Neural cell (in vitro differentiated cells): Measurements from ENCODE around the gene NTN3.

Experiments used
- EP300 ChIP-seq: fragments of 450-650 bp; conservative IDR thresholded peaks from 2 replicates; pipeline ENCODE4 v1.6.1; 2014; ENCODE audit warnings: antibody characterized with exemption, mild to moderate bottlenecking, moderate library complexity; ENCODE audit not compliant: poor library complexity, severe bottlenecking
- EZH2 ChIP-seq: fragments of 200-600, 300-800 bp; shearing (Covaris generic), sonication (generic); IDR thresholded peaks from 2 replicates; pipeline ENCODE4 v1.6.1; 2014; ENCODE audit warnings: antibody characterized with exemption, low read length, borderline replicate concordance, mild to moderate bottlenecking; ENCODE audit not compliant: insufficient read depth, poor library complexity, severe bottlenecking
- POLR2AphosphoS5 ChIP-seq: IDR thresholded peaks from 2 replicates; pipeline ENCODE4 v1.6.1; 2012
- TF ChIP-seq, protein P1 (sequence below): fragments of 450-650 bp; IDR thresholded peaks from 2 replicates; pipeline ENCODE4 v1.5.1; 2014; ENCODE audit warnings: antibody characterized with exemption, mild to moderate bottlenecking, moderate library complexity; ENCODE audit not compliant: poor library complexity, severe bottlenecking
- TF ChIP-seq, protein P2 (sequence below): IDR thresholded peaks from 2 replicates; pipeline ENCODE4 v1.6.1; 2012; ENCODE audit warnings: borderline replicate concordance

DNA sequence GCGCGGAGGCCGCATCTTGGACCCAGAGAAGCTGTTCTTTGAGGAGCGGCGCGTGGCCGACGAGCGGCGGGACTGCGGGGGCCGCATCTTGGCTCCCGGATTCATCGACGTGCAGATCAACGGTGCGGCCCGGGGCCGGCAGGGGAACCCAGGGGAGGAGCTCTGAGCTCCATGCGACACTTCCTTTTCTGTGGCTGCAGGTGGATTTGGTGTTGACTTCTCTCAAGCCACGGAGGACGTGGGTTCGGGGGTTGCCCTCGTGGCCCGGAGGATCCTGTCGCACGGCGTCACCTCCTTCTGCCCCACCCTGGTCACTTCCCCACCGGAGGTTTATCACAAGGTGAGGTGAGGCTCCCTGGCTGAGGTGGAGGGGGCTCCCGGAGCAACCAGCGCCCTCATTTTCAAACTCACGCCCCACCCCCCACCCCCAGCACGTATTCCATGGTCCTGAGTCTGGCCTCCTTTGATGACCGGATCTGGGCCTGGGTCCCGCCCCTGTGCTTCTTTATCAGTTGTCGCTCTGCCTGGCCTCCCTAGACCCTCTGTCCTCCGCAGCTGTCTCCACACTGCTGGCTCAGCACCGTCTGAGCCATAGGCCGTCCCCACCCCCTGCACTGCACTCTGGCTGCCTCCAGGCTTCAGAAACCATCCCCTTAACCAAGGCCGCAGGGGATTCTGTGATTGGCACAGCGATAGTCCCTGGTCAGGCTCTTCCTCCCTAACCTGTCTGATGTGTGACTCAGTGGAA lies 49.9 kb downstream of the NTN3 start:
- TF ChIP-seq, protein P1, sequence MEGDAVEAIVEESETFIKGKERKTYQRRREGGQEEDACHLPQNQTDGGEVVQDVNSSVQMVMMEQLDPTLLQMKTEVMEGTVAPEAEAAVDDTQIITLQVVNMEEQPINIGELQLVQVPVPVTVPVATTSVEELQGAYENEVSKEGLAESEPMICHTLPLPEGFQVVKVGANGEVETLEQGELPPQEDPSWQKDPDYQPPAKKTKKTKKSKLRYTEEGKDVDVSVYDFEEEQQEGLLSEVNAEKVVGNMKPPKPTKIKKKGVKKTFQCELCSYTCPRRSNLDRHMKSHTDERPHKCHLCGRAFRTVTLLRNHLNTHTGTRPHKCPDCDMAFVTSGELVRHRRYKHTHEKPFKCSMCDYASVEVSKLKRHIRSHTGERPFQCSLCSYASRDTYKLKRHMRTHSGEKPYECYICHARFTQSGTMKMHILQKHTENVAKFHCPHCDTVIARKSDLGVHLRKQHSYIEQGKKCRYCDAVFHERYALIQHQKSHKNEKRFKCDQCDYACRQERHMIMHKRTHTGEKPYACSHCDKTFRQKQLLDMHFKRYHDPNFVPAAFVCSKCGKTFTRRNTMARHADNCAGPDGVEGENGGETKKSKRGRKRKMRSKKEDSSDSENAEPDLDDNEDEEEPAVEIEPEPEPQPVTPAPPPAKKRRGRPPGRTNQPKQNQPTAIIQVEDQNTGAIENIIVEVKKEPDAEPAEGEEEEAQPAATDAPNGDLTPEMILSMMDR = no peak
- TF ChIP-seq EP300 (no peak), POLR2AphosphoS5 (no peak), EZH2 (no peak)
- TF ChIP-seq, protein P2, sequence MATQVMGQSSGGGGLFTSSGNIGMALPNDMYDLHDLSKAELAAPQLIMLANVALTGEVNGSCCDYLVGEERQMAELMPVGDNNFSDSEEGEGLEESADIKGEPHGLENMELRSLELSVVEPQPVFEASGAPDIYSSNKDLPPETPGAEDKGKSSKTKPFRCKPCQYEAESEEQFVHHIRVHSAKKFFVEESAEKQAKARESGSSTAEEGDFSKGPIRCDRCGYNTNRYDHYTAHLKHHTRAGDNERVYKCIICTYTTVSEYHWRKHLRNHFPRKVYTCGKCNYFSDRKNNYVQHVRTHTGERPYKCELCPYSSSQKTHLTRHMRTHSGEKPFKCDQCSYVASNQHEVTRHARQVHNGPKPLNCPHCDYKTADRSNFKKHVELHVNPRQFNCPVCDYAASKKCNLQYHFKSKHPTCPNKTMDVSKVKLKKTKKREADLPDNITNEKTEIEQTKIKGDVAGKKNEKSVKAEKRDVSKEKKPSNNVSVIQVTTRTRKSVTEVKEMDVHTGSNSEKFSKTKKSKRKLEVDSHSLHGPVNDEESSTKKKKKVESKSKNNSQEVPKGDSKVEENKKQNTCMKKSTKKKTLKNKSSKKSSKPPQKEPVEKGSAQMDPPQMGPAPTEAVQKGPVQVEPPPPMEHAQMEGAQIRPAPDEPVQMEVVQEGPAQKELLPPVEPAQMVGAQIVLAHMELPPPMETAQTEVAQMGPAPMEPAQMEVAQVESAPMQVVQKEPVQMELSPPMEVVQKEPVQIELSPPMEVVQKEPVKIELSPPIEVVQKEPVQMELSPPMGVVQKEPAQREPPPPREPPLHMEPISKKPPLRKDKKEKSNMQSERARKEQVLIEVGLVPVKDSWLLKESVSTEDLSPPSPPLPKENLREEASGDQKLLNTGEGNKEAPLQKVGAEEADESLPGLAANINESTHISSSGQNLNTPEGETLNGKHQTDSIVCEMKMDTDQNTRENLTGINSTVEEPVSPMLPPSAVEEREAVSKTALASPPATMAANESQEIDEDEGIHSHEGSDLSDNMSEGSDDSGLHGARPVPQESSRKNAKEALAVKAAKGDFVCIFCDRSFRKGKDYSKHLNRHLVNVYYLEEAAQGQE = no peak
